ENCODE measurements around the gene UTP14A.

GRCh38 chrX:129900054-129900453, 5.9 kb upstream of the UTP14A start:
- TF ChIP-seq CTCF (IDR thresholded peaks at IDR 0.05) (no peak), EZH2 (IDR thresholded peaks at IDR 0.05; ENCODE audit: borderline replicate concordance, insufficient read depth, low read depth, low read length, poor library complexity, severe bottlenecking) (no peak)

Data from B cell (primary cell).